T-cell (primary cell): ENCODE data around the gene CD93. TPM values are rescaled to one million over a fixed set of nuclear protein-coding genes. Genes with fewer than 3 reads are reported as not detected.
A peak's percentile ranks its signal among the peaks of the same experiment; 100 is the strongest.

Experiments used
- ATAC-seq, 4 experiments: fragments of 200-7000 bp in 3 of 4; fragments of 150-1000 bp in 1 of 4; cut with Tn5 transposase; replicated peaks in 1 of 4; 1 replicate in 3 of 4; 2 replicates in 1 of 4; pipeline ENCODE4 v1.10.0; 2021; ENCODE audit warnings: moderate library complexity in 3 of 4, mild to moderate bottlenecking in 2 of 4, moderate number of reproducible peaks in 1 of 4
- CTCF ChIA-PET, 2 donors: fragments of 300-600 bp; sonication (Branson Sonifier 250); formaldehyde crosslinking; loops; one replicate each; lab custom pipeline; 2022; ENCODE audit warnings: antibody characterized with exemption in 2 of 2; lab: Charles Lee
- POLR2A ChIA-PET, 2 donors: fragments of 300-600 bp; sonication (Branson Sonifier 250); formaldehyde crosslinking; loops; one replicate each; lab custom pipeline; 2022; ENCODE audit warnings: antibody characterized with exemption in 2 of 2; lab: Charles Lee
- DNase-seq, 35 experiments: peaks; one replicate each; pipeline versions ENCODE4 v3.0.0 to v3.0.0-alpha.2; 2013 to 2023
- H3K27ac ChIP-seq: one replicate; pipeline ENCODE4 v1.5.1; 2013; ENCODE audit warnings: low read length
- H3K27me3 ChIP-seq, 2 experiments: replicated peaks in 1 of 2; 1 replicate in 1 of 2; 2 replicates in 1 of 2; pipeline versions ENCODE4 v1.6.1 to v1.7.0; 2013; ENCODE audit warnings: low read length in 1 of 2, mixed read lengths in 1 of 2; ENCODE audit not compliant: control insufficient read depth in 2 of 2, insufficient read depth in 2 of 2; ENCODE audit errors: extremely low read depth in 1 of 2
- H3K36me3 ChIP-seq, 2 donors: 1 replicate in 1 of 2; 2 replicates in 1 of 2; pipeline versions ENCODE4 v1.6.1 to v1.7.0; 2013; ENCODE audit warnings: low read length in 1 of 2; ENCODE audit not compliant: control insufficient read depth in 2 of 2, insufficient read depth in 1 of 2; ENCODE audit errors: extremely low read depth in 1 of 2
- H3K4me1 ChIP-seq, 2 experiments: 1 replicate in 1 of 2; 2 replicates in 1 of 2; pipeline versions ENCODE4 v1.6.1 to v1.7.0; 2013; ENCODE audit warnings: low read length in 2 of 2, mixed read lengths in 1 of 2; ENCODE audit not compliant: insufficient read depth in 2 of 2, control insufficient read depth in 1 of 2; ENCODE audit errors: extremely low read depth in 1 of 2
- H3K4me3 ChIP-seq, 2 donors: 1 replicate in 1 of 2; 2 replicates in 1 of 2; pipeline versions ENCODE4 v1.5.1 to v1.7.0; 2013; ENCODE audit warnings: mild to moderate bottlenecking in 2 of 2, low read length in 1 of 2, moderate library complexity in 1 of 2; ENCODE audit not compliant: control insufficient read depth in 1 of 2; ENCODE audit errors: extremely low read depth in 1 of 2
- H3K9me3 ChIP-seq: 2 replicates; pipeline ENCODE4 v1.7.0; 2013
- H3K27ac Mint-ChIP-seq, 2 donors: one replicate each; pipeline ENCODE4 v1.8.0; 2020 to 2021; ENCODE audit warnings: mild to moderate bottlenecking in 2 of 2, mixed read lengths in 2 of 2
- H3K27me3 Mint-ChIP-seq, 2 donors: one replicate each; pipeline ENCODE4 v1.8.0; 2021 to 2022; ENCODE audit warnings: mixed read lengths in 2 of 2
- H3K36me3 Mint-ChIP-seq: one replicate; pipeline ENCODE4 v1.8.0; 2021; ENCODE audit warnings: mixed read lengths
- H3K4me1 Mint-ChIP-seq, 3 donors: one replicate each; pipeline ENCODE4 v1.8.0; 2020 to 2022; ENCODE audit warnings: mixed read lengths in 3 of 3, mild to moderate bottlenecking in 1 of 3
- H3K4me3 Mint-ChIP-seq, 3 donors: one replicate each; pipeline ENCODE4 v1.8.0; 2020 to 2022; ENCODE audit warnings: mild to moderate bottlenecking in 3 of 3, mixed read lengths in 3 of 3, moderate library complexity in 3 of 3
- H3K9me3 Mint-ChIP-seq, 3 donors: one replicate each; pipeline ENCODE4 v1.8.0; 2020 to 2022; ENCODE audit warnings: mixed read lengths in 3 of 3
- WGBS: methylation state at CpG from one replicate; pipeline ENCODE4 v1.1.5; 2013; ENCODE audit warnings: missing lambda C conversion rate; ENCODE audit not compliant: insufficient coverage; 5-methylcytosine and 5-hydroxymethylcytosine counted together
- total RNA-seq, 35 experiments: library from RNA in 6 of 35; stranded (reverse) in 6 of 35; fragments of 120-200 nt in 1 of 35; gene quantifications; one replicate each; pipeline versions ENCODE4 v1.2.1 to v1.2.4 and lab custom pipeline; 2013 to 2026

The CD93 gene
- total RNA-seq, 5 donors from 2014 or later (not counting 1 experiment from before 2014, with no cell fraction given) = 0.38 to 1.9 (median 0.58) TPM

DNA sequence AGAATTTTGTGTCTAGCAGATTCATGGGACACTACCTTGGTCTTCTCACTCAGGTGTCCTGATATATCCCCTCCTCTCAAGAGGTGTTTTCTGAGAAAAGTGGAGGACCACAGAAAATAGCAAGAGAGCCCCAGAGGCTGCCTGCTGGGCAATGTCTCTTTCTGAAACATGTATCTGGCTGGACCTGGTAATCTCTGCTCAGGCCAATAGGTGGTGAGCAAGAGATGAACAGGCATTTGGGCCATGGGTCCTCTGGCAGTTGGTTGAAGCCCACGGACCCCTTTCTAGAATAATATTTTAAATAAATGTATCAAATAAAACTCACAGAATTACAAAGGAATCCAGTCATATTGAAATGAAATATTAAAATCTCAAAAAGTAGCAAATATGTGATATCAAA lies 27.9 kb downstream of the CD93 start:
- no peak overlapping the region for H3K27ac Mint-ChIP-seq
- no peak overlapping the region for H3K4me3 Mint-ChIP-seq
- Histone ChIP-seq H3K27ac (no peak overlapping the region), H3K9me3 (no peaks in the 10 kb centered on the region), H3K4me3 (no peak overlapping the region), H3K27me3 (peaks cover 0 to 14% of the 10 kb centered on the region in 2 experiments), H3K36me3 (no peaks in the 10 kb centered on the region), H3K4me1 (no peaks in the 10 kb centered on the region)
- WGBS = no CpG with 5 or more reads among the region's 1 CpG
- CTCF ChIA-PET = no interaction called here
- peaks cover 11 to 18% of the 10 kb centered on the region in 2 donors for H3K27me3 Mint-ChIP-seq
- no peaks in the 10 kb centered on the region for H3K4me1 Mint-ChIP-seq
- no peak for DNase-seq
- POLR2A ChIA-PET = no interaction called here
- ATAC-seq = no peak
- H3K36me3 Mint-ChIP-seq = no peaks in the 10 kb centered on the region
- H3K9me3 Mint-ChIP-seq = peaks cover 0 to 4% (median 0%) of the 10 kb centered on the region in 3 donors

DNA sequence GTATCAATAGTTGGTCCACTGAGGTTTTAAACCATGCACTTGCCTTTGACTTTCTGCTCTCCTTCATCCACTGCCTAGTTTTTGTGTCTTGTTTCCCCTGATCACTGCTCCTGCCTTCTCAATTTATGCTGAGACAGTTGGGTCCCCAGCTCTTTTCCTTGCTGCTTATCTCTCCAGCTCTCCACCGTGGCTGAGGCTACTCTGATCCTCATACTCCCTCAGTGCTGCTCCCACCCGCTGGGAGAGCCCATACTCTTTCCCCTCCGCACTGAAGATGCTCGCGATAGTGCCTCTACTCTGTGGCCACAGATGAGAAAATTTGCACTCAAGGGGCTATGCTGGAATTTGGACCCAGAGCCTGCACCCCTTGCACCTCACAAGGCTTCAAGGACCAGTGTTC lies 33.2 kb downstream of the CD93 start:
- Mint-ChIP-seq H3K9me3 (peaks cover 0 to 4% (median 0%) of the 10 kb centered on the region in 3 donors), H3K4me1 (no peaks in the 10 kb centered on the region), H3K27me3 (peaks cover 32 to 37% of the 10 kb centered on the region in 2 donors), H3K4me3 (no peak overlapping the region), H3K27ac (no peak overlapping the region), H3K36me3 (no peaks in the 10 kb centered on the region)
- no peak overlapping the region for H3K4me3 ChIP-seq
- ChIA-PET CTCF (no interaction called here), POLR2A (no interaction called here)
- 90% methylated on average over 5 of the region's 5 CpGs for WGBS
- H3K27ac ChIP-seq = no peak overlapping the region
- no peaks in the 10 kb centered on the region for H3K9me3 ChIP-seq
- H3K4me1 ChIP-seq = peaks cover 8 to 24% of the 10 kb centered on the region in 2 experiments
- DNase-seq (no peak), ATAC-seq (no peak)
- peaks cover 0 to 38% of the 10 kb centered on the region in 2 experiments for H3K27me3 ChIP-seq
- no peaks in the 10 kb centered on the region for H3K36me3 ChIP-seq

DNA sequence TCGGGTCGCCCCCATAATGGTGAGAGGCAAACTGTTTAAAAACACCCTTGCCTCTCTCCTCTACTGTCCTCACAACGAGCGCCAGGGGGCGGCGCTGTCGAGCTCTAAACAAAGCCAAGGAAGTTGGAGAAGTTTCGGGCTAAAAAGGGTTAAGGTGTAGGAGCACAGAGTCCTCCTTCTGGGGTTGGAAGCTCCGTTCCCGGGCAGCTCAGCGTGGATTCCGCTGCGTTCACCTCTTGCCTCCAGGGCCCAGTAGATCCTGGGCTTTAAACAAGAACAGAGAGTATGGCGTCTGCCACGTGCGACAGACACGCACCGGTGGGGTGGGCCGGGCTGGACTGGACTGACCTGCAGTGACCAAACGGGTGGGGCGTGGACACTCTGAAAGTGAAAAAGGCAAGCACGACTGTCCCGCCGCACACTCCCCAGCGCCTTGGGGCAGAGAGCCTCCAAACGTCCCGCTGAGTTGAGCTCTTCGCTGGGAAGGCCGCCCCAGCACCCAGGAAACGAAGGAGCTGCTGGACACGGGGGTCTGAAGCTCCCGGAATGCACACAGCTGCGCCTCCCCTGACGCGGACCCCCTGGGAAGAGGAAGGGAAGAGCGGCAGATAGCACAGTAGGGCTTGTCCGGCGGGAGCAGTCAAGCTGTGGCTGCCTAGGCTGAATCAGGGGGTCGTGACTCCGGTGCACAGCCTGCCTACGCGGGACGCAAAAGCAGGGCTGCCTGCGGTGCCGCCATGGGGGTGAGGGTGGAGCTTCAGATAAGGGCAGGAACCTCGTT lies 35.1 kb downstream of the CD93 start:
- H3K4me1 Mint-ChIP-seq = peaks cover 0 to 3% (median 0%) of the 10 kb centered on the region in 3 donors
- H3K36me3 ChIP-seq = no peaks in the 10 kb centered on the region
- peak overlapping the region in 1 of 2 donors; percentile 52 for H3K4me3 ChIP-seq
- no peak overlapping the region for H3K27ac ChIP-seq
- H3K4me3 Mint-ChIP-seq = peak overlapping the region in 1 of 3 donors; percentile 23
- no peak for ATAC-seq
- WGBS = 20% methylated on average over 34 of the region's 46 CpGs
- DNase-seq = peak in 4 of 35 experiments; percentile 6 to 39 (median 16)
- H3K27ac Mint-ChIP-seq = no peak overlapping the region
- peaks cover 8 to 28% of the 10 kb centered on the region in 2 experiments for H3K4me1 ChIP-seq
- H3K9me3 Mint-ChIP-seq = no peaks in the 10 kb centered on the region
- peaks cover 35 to 48% of the 10 kb centered on the region in 2 donors for H3K27me3 Mint-ChIP-seq
- ChIA-PET CTCF (no interaction called here), POLR2A (no interaction called here)
- H3K36me3 Mint-ChIP-seq = no peaks in the 10 kb centered on the region
- H3K27me3 ChIP-seq = peaks cover 6 to 46% of the 10 kb centered on the region in 2 experiments
- no peaks in the 10 kb centered on the region for H3K9me3 ChIP-seq

DNA sequence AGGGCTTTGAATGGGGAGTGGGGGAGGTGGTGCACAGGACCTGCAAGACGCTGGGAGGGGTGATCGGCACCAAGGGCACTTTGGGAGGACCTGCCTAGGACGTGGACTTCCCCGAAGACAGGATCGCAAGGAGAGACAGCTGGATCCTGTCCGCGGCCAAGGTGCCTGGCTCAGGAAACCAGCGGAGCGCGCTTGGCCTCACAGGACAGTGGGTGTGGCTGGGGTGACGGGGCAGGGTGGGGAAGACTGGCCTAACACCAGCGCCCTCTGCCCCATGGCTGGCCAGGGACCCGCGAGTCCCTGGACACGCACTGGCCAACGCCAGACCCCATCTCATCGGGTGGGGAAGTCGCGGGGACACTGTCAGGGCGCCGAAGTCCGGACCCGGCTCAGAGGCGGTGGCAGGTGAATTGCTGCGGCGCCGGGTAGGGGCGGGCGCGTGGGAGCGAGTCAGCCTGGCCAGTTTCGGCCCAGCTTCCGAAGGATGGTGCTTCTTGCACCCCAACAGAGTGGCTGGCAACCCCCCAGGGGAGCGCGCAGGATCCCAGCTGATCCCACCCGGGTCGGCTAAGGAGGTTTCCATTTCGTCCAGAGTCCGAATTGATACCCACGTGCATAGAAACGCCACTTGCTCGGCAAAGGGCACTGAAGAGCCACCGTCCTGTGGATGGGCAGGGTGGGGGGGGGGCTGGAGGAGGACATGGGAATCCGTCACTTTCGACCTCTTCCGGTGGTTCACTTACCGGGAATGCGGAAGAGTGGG lies 35.9 kb downstream of the CD93 start:
- WGBS = 2% methylated on average over 35 of the region's 48 CpGs
- no peak overlapping the region for H3K27ac Mint-ChIP-seq

GRCh38 chr20:23049201-23050075 lies 36.7 kb downstream of the CD93 start, which contains the start of gene THBD:
TSS of gene THBD (minus strand) at chr20:23049672. CDS start at chr20:23049504, 168 bp downstream.
- Histone ChIP-seq H3K4me1 (peaks cover 8 to 28% of the 10 kb centered on the region in 2 experiments), H3K27ac (no peak within 1 kb of the TSS), H3K9me3 (no peaks in the 10 kb centered on the region), H3K36me3 (no peaks in the 10 kb centered on the region), H3K27me3 (peaks cover 6 to 43% of the 10 kb centered on the region in 2 experiments), H3K4me3 (peak within 1 kb of the TSS in 1 of 2 donors; percentile 59)
- Mint-ChIP-seq H3K27me3 (peaks cover 40 to 52% of the 10 kb centered on the region in 2 donors), H3K4me3 (no peak within 1 kb of the TSS), H3K36me3 (no peaks in the 10 kb centered on the region), H3K27ac (no peak within 1 kb of the TSS), H3K9me3 (no peaks in the 10 kb centered on the region), H3K4me1 (peaks cover 0 to 3% (median 0%) of the 10 kb centered on the region in 3 donors)
- ChIA-PET CTCF (no interaction called here), POLR2A (no interaction called here)
- no peak for DNase-seq
- no peak for ATAC-seq
- 1% methylated on average over 78 of the region's 79 CpGs for WGBS

More for the DNA sequence above, 35.9 kb downstream of the CD93 start:
- POLR2A ChIA-PET = no interaction called here
- H3K9me3 ChIP-seq = no peaks in the 10 kb centered on the region
- peak overlapping the region in 1 of 2 donors; percentile 59 for H3K4me3 ChIP-seq
- Mint-ChIP-seq H3K9me3 (no peaks in the 10 kb centered on the region), H3K4me3 (peak overlapping the region in 1 of 3 donors; percentile 23), H3K36me3 (no peaks in the 10 kb centered on the region), H3K4me1 (peaks cover 0 to 3% (median 0%) of the 10 kb centered on the region in 3 donors), H3K27me3 (peaks cover 35 to 50% of the 10 kb centered on the region in 2 donors)
- CTCF ChIA-PET = interaction anchor here in 1 of 2 donors (0.6 kb wide), 1 partner anchor 105 kb away, joined by 4 read pairs; no protein-coding TSS in a partner anchor
- H3K36me3 ChIP-seq = no peaks in the 10 kb centered on the region
- ATAC-seq (no peak), DNase-seq (no peak)
- H3K27ac ChIP-seq = no peak overlapping the region
- H3K27me3 ChIP-seq = peaks cover 6 to 46% of the 10 kb centered on the region in 2 experiments
- H3K4me1 ChIP-seq = peaks cover 8 to 28% of the 10 kb centered on the region in 2 experiments
